H54 (cell line): ENCODE measurements around the gene FRMD1.

Experiments
- DNase-seq: peaks from one replicate; pipeline ENCODE4 v3.0.0; 2011; ENCODE audit warnings: low spot score, mixed read lengths; ENCODE audit not compliant: insufficient read length
- FAIRE-seq: peaks from 3 replicates; lab custom pipeline; 2011; peaks lifted over from hg19 to GRCh38; lab: Jason Lieb, UNC
- POLR2A ChIP-seq: IDR thresholded peaks from 2 replicates; pipeline ENCODE4 v1.6.1; 2011; ENCODE audit warnings: low read depth, mild to moderate bottlenecking, low read length

The FRMD1 gene

DNA sequence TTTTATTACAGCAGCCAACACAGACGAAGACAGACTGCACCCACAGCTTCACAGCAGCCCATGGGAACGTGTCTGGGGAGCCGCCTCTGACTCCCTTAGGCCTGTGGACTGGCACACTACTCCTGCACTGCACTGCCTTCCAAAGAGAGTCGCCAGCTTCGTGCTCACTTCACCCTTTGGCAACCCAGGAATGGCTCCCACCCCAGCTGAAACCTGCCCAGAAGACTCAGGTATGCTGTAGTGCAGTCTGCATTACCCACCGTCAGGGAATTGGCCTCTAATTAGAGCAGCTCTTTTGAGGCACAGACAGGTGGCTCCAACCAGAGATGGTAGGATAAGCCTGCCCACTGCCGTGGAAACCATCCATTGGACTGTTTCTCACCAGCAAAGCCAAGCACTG lies 39.9 kb upstream of the FRMD1 start:
- FAIRE-seq (no peak), DNase-seq (no peak)
- TF ChIP-seq POLR2A, result no peak

DNA sequence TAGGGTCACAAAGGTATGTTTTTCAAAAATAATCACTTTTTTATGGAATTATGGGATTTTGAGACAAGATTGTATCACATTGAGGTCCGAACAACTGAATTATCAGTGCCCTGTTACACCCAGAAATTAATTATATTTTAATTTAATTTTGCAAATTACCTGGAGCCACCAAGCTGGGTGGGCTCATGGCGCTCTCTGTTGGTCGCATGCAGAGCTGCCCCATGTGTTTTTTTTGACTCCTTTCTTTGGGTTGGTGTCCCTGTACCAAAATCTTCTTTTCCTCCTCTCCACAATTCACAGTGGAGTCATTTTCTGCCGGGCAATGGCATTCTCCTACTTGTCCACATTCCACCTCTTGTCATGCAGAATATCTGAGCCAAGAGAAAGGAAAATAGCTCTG lies 38.9 kb upstream of the FRMD1 start:
- TF ChIP-seq POLR2A, result no peak
- no peak for DNase-seq
- FAIRE-seq, result no peak

DNA sequence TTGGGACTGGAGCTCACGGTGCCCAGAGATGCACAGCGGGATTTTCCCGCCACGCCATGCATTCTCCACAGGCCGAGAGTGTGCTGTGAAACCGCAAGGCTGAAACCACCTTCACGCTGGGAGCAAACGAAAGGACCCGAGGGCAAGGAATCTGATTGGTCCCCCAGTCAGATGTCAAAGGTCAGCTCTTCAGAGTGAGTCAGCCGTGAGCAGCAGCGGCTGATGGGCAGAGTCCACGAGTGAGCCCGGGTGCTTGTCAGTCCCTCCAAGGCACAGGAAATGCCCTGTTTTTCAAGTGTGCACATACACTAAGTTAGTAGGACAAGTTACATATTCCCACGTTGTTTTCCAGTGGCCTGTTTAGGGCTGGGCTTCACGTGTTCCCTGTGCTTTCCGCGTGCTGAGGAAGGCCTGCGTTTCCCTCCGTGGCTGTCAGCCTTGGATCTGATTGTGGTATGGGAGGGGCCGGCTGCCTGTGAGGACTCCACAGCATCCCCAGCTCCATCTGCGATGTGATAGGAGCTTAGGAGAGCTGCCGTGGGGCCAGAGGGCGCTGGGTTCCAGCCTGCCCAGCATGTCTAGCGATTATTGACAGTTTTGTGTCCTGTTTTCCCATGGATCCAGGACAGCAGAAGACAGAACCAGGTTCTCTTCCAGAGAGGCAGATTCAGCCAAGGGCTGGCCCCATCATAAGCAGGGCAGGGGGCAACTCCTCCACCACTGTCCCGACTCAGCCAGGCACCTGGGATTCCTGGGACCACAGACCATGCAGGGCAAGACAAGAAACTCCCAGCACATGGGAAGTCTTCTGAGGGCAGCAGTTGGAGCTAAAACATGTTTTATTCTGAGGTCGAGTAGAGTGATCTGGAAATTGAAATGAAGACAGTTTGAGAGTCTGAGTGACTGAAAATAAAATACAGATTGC lies 38.2 kb upstream of the FRMD1 start:
- DNase-seq, result no peak
- FAIRE-seq, result no peak
- TF ChIP-seq POLR2A, result no peak

DNA sequence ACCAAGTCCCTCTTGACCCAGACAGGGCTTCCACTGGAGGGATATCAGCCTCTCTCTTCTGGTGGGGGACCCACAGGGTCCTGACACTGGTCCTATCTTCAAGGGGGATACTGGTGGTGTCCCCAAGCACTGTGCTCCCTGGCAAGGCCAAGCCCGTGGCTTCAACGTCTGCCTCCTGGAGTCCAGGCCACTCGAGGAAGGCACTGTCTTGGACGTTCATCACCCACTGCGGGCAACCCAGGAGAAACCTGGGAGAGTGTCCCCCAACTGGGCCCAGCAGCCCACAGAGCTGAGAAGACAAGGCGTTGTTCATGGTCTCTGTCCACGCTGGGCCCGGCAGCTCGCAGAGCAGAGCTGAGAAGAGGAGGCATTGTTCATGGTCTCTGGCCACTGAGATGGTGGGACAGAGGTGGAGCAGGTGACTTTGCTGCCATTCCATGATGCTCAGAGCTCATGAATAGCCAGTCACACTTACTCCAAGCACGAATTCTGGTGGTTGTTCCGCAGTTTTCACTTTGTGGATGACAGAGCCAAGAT lies 37.5 kb upstream of the FRMD1 start:
- DNase-seq (no peak), FAIRE-seq (no peak)
- no peak for TF ChIP-seq POLR2A

DNA sequence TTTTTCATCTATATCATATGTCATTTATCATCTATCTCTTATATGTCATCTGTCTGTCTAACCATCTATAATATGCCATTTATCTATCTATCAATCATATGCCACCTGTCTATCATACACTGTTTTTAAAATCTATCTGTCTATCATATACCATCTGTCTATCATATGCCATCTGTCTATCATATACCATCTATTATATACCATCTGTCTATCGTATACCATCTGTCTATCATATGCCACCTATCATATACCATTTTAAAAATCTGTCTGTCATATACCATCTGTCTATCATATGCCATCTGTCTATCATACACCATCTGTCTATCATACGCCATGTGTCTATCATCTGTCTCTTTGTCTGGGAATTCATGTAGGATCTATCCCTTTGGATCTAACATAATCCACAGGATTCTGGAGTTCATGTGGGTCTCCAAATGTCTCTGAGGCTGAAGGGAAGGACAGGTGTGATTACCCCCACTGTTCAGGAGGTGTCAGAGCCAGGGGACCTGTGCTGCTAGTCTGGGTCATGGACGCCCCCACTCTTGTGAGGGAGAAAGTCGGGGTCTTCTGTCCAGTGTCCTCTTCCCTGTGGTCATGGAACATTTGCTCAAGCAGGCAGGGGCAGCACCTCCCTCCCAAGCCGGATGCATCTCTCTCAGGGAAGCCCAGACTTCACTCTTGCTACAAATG lies 36.9 kb upstream of the FRMD1 start:
- no peak for FAIRE-seq
- no peak for TF ChIP-seq POLR2A
- DNase-seq, result no peak

DNA sequence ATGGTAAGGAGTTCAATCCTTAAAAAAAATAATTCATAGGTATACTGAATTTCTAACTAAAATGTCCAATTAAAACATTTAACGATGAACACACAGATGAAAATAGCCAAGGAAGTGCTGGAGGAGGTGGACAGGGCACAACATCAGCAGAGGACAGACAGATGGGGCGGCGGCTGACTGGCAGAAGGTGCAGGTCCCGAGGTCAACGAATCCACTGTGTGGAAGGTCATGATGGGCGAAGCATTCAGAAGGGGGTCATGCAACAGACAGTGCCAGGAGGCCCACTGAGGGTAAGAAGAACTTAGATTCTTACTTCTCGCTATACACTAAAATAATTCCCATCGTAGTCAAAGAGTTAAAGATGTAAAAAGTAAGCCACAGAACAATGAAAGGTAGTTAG lies 34.2 kb upstream of the FRMD1 start:
- no peak for TF ChIP-seq POLR2A
- FAIRE-seq (no peak), DNase-seq (no peak)

DNA sequence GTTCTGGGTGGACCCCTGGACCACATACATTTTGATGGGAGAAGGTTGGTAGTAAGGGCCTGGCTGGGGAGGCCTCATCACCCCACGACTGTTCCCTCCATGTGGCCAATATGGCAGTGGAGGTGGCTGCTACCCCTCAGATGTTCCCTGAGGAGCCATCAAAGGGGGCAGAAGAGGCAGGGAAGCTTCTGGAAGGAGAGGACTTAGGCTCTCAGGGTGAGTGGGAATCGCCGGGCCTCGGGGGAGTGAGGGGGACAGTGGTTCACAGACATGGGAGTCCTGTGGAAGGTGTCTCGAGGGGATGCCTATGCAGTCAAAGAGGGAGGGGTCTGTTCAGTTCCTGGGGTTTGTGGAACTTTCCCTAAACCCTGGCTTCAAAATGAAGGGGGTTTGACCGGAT lies 32.9 kb upstream of the FRMD1 start:
- DNase-seq (no peak), FAIRE-seq (no peak)
- no peak for TF ChIP-seq POLR2A

DNA sequence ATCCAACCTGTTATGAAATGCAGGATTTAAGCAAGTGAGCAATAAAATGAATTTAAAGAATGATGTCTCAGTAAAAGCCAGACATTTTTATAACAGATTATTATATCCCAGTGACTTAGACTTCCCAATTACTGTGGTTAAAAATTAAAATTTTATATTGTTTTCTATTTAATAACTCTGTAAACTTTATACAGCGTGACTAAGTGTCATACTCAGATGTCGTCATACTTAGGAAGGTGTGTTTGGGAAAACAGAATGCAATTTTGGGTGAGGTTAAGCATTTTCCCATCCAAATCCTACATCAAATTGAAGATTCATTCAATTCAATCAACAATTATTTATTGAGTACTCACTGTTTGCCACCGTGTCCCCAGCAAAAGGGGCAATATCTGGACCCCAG lies 31.4 kb upstream of the FRMD1 start:
- TF ChIP-seq POLR2A, result no peak
- FAIRE-seq (no peak), DNase-seq (no peak)

DNA sequence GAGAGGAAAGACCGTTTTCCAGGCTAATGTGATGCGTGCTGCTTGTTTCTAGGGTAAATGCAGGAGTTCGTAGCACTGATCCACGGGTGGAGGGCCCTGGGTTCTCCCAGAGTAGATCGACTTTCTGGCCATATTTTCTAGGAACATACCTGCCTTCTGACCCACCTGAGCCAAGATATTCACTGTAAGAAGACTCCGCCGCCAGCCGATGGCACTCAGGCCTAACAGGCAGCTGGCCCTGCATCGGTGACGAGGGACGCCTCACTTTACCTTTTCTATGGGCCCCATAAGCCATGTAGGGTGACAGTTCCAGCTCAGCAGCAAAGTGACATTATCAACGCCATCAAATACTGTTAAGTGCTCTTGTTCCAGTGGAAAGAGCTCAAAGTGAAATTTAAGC lies 30.2 kb upstream of the FRMD1 start:
- no peak for TF ChIP-seq POLR2A
- DNase-seq (no peak), FAIRE-seq (no peak)

DNA sequence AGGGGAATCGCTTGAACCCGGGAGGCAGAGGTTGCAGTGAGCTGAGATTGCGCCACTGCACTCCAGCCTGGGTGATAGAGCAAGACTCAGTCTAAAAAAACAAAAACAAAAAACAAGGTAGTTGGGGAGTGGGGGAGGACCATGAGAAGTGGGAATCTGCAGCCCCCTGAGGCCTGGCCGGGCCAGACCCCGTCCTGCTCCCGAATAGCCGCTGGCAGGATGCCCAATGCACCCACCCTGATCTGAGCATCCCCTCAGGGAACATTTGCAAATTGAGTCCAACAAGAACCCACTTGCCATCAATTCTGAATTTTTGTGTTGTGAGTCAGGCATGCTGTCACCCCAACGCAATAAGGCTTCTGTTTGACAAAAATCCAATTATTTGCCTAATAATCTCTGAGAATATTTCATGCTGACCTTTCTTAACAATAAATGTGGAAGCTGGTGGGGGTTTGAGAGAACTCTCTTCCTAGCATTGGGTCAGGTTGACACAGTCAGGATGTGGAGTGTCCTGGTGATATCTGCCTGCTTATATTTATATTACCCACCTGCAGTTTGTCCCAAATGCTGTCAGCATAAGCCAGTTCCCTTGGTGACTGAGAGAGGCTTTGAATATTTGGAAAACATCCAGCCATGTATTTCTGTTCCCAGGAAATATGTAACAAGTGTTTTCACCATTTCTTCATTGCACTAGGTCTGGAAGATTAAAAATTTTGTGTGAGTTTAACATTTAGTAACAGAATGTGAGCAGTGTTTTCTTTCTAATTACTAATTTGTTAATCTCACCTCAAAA lies 28.4 kb upstream of the FRMD1 start:
- TF ChIP-seq POLR2A, result no peak
- DNase-seq, result no peak
- no peak for FAIRE-seq

DNA sequence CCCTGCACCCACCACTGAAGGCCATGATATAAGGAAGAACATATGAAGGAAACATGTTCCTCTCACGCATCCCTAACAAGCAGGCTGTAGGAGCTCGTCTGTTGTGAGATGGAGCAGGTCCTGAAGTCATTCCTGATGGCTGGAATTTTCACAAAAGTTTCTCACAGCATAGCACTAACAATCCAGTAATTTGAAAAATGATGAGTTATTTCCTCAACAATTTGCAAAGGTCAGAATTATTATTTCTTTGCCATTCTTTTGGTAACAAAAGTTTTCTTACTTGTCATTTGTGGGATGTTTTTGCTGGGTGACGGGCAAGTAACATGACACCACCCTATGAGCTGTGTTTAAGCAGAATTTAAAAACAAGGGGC lies 27.6 kb upstream of the FRMD1 start:
- FAIRE-seq (no peak), DNase-seq (no peak)
- no peak for TF ChIP-seq POLR2A

DNA sequence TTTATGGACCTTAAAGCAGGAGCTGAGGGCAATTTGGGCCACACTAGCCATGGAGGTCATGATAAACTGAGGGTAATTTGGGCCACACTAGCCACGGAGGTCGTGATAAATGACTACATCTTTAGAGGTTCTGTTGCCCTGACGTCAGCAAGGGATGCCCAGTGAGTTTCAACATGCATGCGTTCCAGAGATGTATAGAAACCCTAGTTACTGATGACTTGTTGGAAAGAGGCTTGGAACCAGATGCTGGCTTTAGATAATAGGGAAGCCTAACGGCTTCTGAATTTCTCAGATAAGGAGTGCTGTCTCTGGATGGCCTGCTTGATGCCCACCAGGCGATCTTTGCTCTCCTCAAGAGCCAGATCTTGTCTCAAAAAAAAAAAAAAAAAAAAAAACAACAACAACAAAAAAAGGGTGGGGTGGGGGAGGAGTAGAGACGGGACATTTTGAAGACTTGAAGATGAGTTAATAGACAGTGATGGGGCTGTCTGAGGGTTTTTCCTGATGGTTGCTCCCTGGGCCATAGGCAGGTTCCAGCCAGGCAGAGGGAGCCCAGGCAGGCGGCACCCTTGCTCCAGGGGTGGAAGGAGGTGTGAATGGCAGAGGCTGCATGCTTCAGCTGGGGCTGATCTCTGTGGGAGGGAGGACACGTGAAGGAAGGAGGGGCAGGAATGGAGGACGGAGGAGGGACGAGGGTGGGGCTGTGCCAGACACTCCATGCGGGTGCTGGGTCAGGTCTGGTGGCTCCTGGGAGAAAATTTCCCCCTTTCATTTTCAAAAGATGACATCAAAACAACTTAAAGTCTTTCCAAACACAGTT lies 27.0 kb upstream of the FRMD1 start:
- no peak for TF ChIP-seq POLR2A
- no peak for DNase-seq
- no peak for FAIRE-seq

DNA sequence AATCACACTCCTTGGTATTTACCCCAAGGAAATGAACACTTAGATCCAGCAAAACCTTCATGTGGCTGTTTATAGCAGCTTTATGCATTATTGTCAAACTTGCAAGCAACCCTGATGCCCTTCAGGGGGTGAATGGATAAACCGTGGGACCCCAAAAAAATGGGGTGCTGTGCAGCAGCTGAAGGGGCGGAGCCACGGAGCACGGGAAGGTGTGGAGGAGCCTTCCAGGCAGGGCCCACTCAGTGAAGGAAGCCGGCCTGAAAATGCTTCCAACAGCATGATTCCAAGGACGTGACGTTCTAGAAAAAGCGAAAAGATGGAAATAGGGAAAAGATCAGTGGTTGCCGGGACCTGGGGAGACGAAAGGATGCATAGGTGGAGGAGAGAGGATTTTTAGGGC lies 25.6 kb upstream of the FRMD1 start:
- DNase-seq (no peak), FAIRE-seq (no peak)
- TF ChIP-seq POLR2A, result no peak
